HepG2 (cell line): Measurements from ENCODE around the gene MTNR1A.

Experiments used
- POLR2AphosphoS5 ChIP-seq: IDR thresholded peaks from 2 replicates; pipeline ENCODE4 v1.6.1; 2012; ENCODE audit warnings: low read depth, low read length
- ZNF639 ChIP-seq: conservative IDR thresholded peaks from 2 replicates; pipeline ENCODE4 v1.6.1; 2018; ENCODE audit warnings: missing genetic modification reagents

- TF ChIP-seq POLR2AphosphoS5 (no peak), ZNF639 (no peak)
These were observed 21.3 kb downstream of the MTNR1A start for GRCh38 chr4:186534056-186534455.
